Endodermal cell (in vitro differentiated cells): ENCODE data around the gene HNRNPH3. TPM values are rescaled to one million over a fixed set of nuclear protein-coding genes. Genes with fewer than 3 reads are reported as not detected.
A peak's percentile ranks its signal among the peaks of the same experiment; 100 is the strongest.

ENCODE experiments used
- DNase-seq: peaks from one replicate; pipeline ENCODE4 v3.0.0-alpha.2; 2017
- H3K27ac ChIP-seq: 2 replicates; pipeline ENCODE4 v1.5.1; 2013; ENCODE audit warnings: mild to moderate bottlenecking, low read depth, low read length, moderate library complexity
- H3K27me3 ChIP-seq: 2 replicates; pipeline ENCODE4 v1.6.1; 2013; ENCODE audit warnings: mild to moderate bottlenecking, low read length, moderate library complexity; ENCODE audit not compliant: insufficient read depth, control insufficient read depth, poor library complexity, severe bottlenecking
- H3K36me3 ChIP-seq: 2 replicates; pipeline ENCODE4 v1.7.0; 2013; ENCODE audit warnings: mild to moderate bottlenecking, low read length, moderate library complexity; ENCODE audit not compliant: control insufficient read depth, insufficient read depth
- H3K4me1 ChIP-seq: one replicate; pipeline ENCODE4 v1.7.0; 2013; ENCODE audit warnings: low read length; ENCODE audit not compliant: control insufficient read depth, insufficient read depth
- H3K4me3 ChIP-seq: 2 replicates; pipeline ENCODE4 v1.5.1; 2013; ENCODE audit warnings: mild to moderate bottlenecking, low read length, moderate library complexity
- H3K9ac ChIP-seq: 2 replicates; pipeline ENCODE4 v1.6.1; 2013; ENCODE audit warnings: mild to moderate bottlenecking, low read length, moderate library complexity; ENCODE audit not compliant: poor library complexity, severe bottlenecking; ENCODE audit errors: extremely low read depth
- H3K9me3 ChIP-seq: 2 replicates; pipeline ENCODE4 v1.6.1; 2013; ENCODE audit warnings: mild to moderate bottlenecking, low read length, moderate library complexity; ENCODE audit not compliant: control insufficient read depth
- H3K27ac Mint-ChIP-seq: 2 replicates; pipeline ENCODE4 v1.8.0; 2020; ENCODE audit warnings: mixed read lengths
- H3K27me3 Mint-ChIP-seq: 2 replicates; pipeline ENCODE4 v1.8.0; 2021; ENCODE audit warnings: mild to moderate bottlenecking, mixed read lengths; ENCODE audit not compliant: insufficient read depth
- H3K36me3 Mint-ChIP-seq: 2 replicates; pipeline ENCODE4 v1.8.0; 2020; ENCODE audit warnings: low read depth, mixed read lengths
- H3K4me1 Mint-ChIP-seq: 2 replicates; pipeline ENCODE4 v1.8.0; 2020; ENCODE audit warnings: mixed read lengths
- H3K4me3 Mint-ChIP-seq: 2 replicates; pipeline ENCODE4 v1.8.0; 2020; ENCODE audit warnings: mild to moderate bottlenecking, moderate library complexity, mixed read lengths
- H3K9me3 Mint-ChIP-seq: 2 replicates; pipeline ENCODE4 v1.8.0; 2020; ENCODE audit warnings: mild to moderate bottlenecking, mixed read lengths
- WGBS, 2 experiments: methylation state at CpG; one replicate each; pipeline versions ENCODE4 v1.1.5 to v1.1.7; 2013; ENCODE audit warnings: missing lambda C conversion rate in 2 of 2, mixed read lengths in 1 of 2; ENCODE audit not compliant: insufficient coverage in 1 of 2, insufficient read length in 1 of 2; 5-methylcytosine and 5-hydroxymethylcytosine counted together
- long read RNA-seq, 4 experiments: library from polyadenylated mRNA in 2 of 4; library from RNA in 1 of 4; library from capped mRNA in 1 of 4; stranded (forward) in 3 of 4; unstranded in 1 of 4; transcript quantifications; one replicate each; pipeline ENCODE4 v2.0.0, GENCODE V29; 2020 to 2021; ENCODE audit warnings: inconsistent platforms in 1 of 4
- polyA plus RNA-seq, 2 experiments: library from polyadenylated mRNA; stranded (reverse); fragments of 50-300 nt; gene quantifications; one replicate each; pipeline ENCODE4 v1.2.3, GENCODE V29; 2013
- total RNA-seq, 2 donors: library from RNA; stranded (reverse); fragmentation: NEBNext Ultra II Directional in 1 of 2; extraction: Animal tissue kit (Norgen Biotek cat#: 25700) in 1 of 2; gene quantifications; 2 replicates in 1 of 2; 3 replicates in 1 of 2; pipeline ENCODE4 v1.2.1, GENCODE V29; 2021
- TF ChIP-seq, protein P1 (sequence below): fragments of 200-600 bp; sonication (generic); conservative IDR thresholded peaks from 2 replicates; pipeline ENCODE4 v1.5.0; 2021; ENCODE audit warnings: antibody characterized with exemption, mild to moderate bottlenecking

HNRNPH3 gene
- 100 to 1,000 TPM; 217 to 228 TPM for total RNA-seq
- 345 TPM for polyA plus RNA-seq (2013, experiment 1 of 2)
- polyA plus RNA-seq (2013, experiment 2 of 2), result 293 TPM
- long read RNA-seq, experiment 1, transcript HNRNPH3-201 (10 exons, 2,339 nt), result minor isoform, 8 of 125 reads
- long read RNA-seq, experiment 1, transcript HNRNPH3-208 (7 exons, 2,704 nt), result minor isoform, 8 of 125 reads
- long read RNA-seq, experiment 1, transcript HNRNPH3-211 (8 exons, 2,308 nt), result minor isoform, 5 of 125 reads
- long read RNA-seq, experiment 1, transcript HNRNPH3-202 (10 exons, 1,332 nt), result major isoform, 11 of 125 reads
- long read RNA-seq, experiment 1, partial matches to known transcripts, result 65 of 125 reads
- long read RNA-seq, experiment 1, other reads (novel, unspliced or antisense), result 28 of 125 reads
- long read RNA-seq, experiment 2, transcript HNRNPH3-202 (10 exons, 1,332 nt), result major isoform, 53 of 220 reads
- long read RNA-seq, experiment 2, transcript HNRNPH3-201 (10 exons, 2,339 nt), result minor isoform, 44 of 220 reads
- long read RNA-seq, experiment 2, partial matches to known transcripts, result 21 of 220 reads
- long read RNA-seq, experiment 2, other reads (novel, unspliced or antisense), result 98 of 220 reads
- long read RNA-seq, experiment 3, transcript HNRNPH3-201 (10 exons, 2,339 nt), result major isoform, 215 of 781 reads
- long read RNA-seq, experiment 3, transcript HNRNPH3-202 (10 exons, 1,332 nt), result minor isoform, 162 of 781 reads
- long read RNA-seq, experiment 3, partial matches to known transcripts, result 17 of 781 reads
- long read RNA-seq, experiment 3, other reads (novel, unspliced or antisense), result 384 of 781 reads
- long read RNA-seq, experiment 4, transcript HNRNPH3-202 (10 exons, 1,332 nt), result major isoform, 233 of 1,031 reads
- long read RNA-seq, experiment 4, transcript HNRNPH3-201 (10 exons, 2,339 nt), result minor isoform, 201 of 1,031 reads
- long read RNA-seq, experiment 4, transcript HNRNPH3-208 (7 exons, 2,704 nt), result minor isoform, 15 of 1,031 reads
- long read RNA-seq, experiment 4, partial matches to known transcripts, result 146 of 1,031 reads
- long read RNA-seq, experiment 4, other reads (novel, unspliced or antisense), result 434 of 1,031 reads

GRCh38 chr10:68331455-68332258 lies at the start of gene HNRNPH3:
Gene HNRNPH3 (plus strand): TSS chr10:68332064. CDS start chr10:68337222, 5,158 bp downstream.
- H3K9me3 Mint-ChIP-seq, result no peaks in the 10 kb centered on the region
- peaks cover 29% of the 10 kb centered on the region for H3K4me1 Mint-ChIP-seq
- no peaks in the 10 kb centered on the region for H3K27me3 ChIP-seq
- peak within 1 kb of the TSS; percentile 99 for H3K9ac ChIP-seq
- peak within 1 kb of the TSS; percentile 100 for H3K27ac Mint-ChIP-seq
- no peaks in the 10 kb centered on the region for H3K27me3 Mint-ChIP-seq
- peak; percentile 99 for DNase-seq
- H3K36me3 Mint-ChIP-seq, result peaks cover 17% of the 10 kb centered on the region
- TF ChIP-seq, protein P1, sequence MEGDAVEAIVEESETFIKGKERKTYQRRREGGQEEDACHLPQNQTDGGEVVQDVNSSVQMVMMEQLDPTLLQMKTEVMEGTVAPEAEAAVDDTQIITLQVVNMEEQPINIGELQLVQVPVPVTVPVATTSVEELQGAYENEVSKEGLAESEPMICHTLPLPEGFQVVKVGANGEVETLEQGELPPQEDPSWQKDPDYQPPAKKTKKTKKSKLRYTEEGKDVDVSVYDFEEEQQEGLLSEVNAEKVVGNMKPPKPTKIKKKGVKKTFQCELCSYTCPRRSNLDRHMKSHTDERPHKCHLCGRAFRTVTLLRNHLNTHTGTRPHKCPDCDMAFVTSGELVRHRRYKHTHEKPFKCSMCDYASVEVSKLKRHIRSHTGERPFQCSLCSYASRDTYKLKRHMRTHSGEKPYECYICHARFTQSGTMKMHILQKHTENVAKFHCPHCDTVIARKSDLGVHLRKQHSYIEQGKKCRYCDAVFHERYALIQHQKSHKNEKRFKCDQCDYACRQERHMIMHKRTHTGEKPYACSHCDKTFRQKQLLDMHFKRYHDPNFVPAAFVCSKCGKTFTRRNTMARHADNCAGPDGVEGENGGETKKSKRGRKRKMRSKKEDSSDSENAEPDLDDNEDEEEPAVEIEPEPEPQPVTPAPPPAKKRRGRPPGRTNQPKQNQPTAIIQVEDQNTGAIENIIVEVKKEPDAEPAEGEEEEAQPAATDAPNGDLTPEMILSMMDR, result peak; percentile 16
- H3K9me3 ChIP-seq, result no peaks in the 10 kb centered on the region
- H3K4me3 ChIP-seq, result peak within 1 kb of the TSS; percentile 100
- H3K36me3 ChIP-seq, result peaks cover 27% of the 10 kb centered on the region
- WGBS, 2 experiments, result 1 to 2% methylated on average over 43 to 73 of the region's 73 CpGs
- peak within 1 kb of the TSS; percentile 98 for H3K27ac ChIP-seq
- no peaks in the 10 kb centered on the region for H3K4me1 ChIP-seq
- peak within 1 kb of the TSS; percentile 99 for H3K4me3 Mint-ChIP-seq

GRCh38 chr10:68284062-68285001 lies 47.5 kb upstream of the HNRNPH3 start:
- WGBS, 2 experiments, result 83 to 90% methylated on average over 8 to 9 of the region's 9 CpGs
- Histone ChIP-seq H3K27ac (peak overlapping the region; percentile 60), H3K4me3 (no peak overlapping the region), H3K4me1 (no peaks in the 10 kb centered on the region), H3K27me3 (no peaks in the 10 kb centered on the region), H3K36me3 (no peaks in the 10 kb centered on the region), H3K9me3 (no peaks in the 10 kb centered on the region), H3K9ac (no peak overlapping the region)
- Mint-ChIP-seq H3K36me3 (peaks cover 7% of the 10 kb centered on the region), H3K4me1 (no peaks in the 10 kb centered on the region), H3K27me3 (no peaks in the 10 kb centered on the region), H3K9me3 (peaks cover 13% of the 10 kb centered on the region), H3K4me3 (no peak overlapping the region), H3K27ac (no peak overlapping the region)
- DNase-seq, result no peak
- TF ChIP-seq, protein P1, result no peak
